Colonic mucosa (tissue), 4 donors: Measurements from ENCODE around the gene TRIM68. TPM values are rescaled to one million over a fixed set of nuclear protein-coding genes. Genes with fewer than 3 reads are reported as not detected.

ENCODE experiments used
- DNase-seq: peaks from one replicate; pipeline ENCODE4 v3.0.0-alpha.2; 2020
- H3K27ac ChIP-seq: fragments of 200-600 bp; one replicate; pipeline ENCODE4 v1.8.0; 2021
- H3K27me3 ChIP-seq: fragments of 200-600 bp; one replicate; pipeline ENCODE4 v1.8.0; 2021
- H3K36me3 ChIP-seq: fragments of 200-600 bp; one replicate; pipeline ENCODE4 v1.8.0; 2021
- H3K4me1 ChIP-seq: fragments of 200-600 bp; one replicate; pipeline ENCODE4 v1.8.0; 2021; ENCODE audit warnings: mild to moderate bottlenecking
- H3K4me3 ChIP-seq: fragments of 200-600 bp; one replicate; pipeline ENCODE4 v1.8.0; 2021
- H3K9ac ChIP-seq, 2 donors: one replicate each; pipeline ENCODE4 v1.7.0; 2013; ENCODE audit warnings: control low read depth in 2 of 2, low read depth in 2 of 2, low read length in 2 of 2
- H3K9me3 ChIP-seq: fragments of 200-600 bp; one replicate; pipeline ENCODE4 v1.8.0; 2021
- CTCF ChIP-seq: fragments of 200-600 bp; IDR thresholded peaks from one replicate; pipeline ENCODE4 v1.8.0; 2022; ENCODE audit warnings: antibody characterized with exemption, mild to moderate bottlenecking
- intact Hi-C: fragments of 100-400 bp; cut with DNase I; formaldehyde crosslinking; loops from one replicate; pipeline ENCODE4 v1.14.1; 2022
- total RNA-seq, 2 donors: library from RNA; stranded (reverse); fragmentation: NEBNext Ultra II Directional in 1 of 2; extraction: Animal tissue kit (Norgen Biotek cat#: 25700) in 1 of 2; gene quantifications; one replicate each; pipeline ENCODE4 v1.2.1, GENCODE V29; 2021
- donor health status: healthy.
- donor health status: DM: no; HTN: no; CAD: no.
- donor health status: DM: no; HTN: no; CAD: no.

Gene TRIM68
- 10 to 100 TPM; 13.9 to 20.0 TPM for total RNA-seq

DNA sequence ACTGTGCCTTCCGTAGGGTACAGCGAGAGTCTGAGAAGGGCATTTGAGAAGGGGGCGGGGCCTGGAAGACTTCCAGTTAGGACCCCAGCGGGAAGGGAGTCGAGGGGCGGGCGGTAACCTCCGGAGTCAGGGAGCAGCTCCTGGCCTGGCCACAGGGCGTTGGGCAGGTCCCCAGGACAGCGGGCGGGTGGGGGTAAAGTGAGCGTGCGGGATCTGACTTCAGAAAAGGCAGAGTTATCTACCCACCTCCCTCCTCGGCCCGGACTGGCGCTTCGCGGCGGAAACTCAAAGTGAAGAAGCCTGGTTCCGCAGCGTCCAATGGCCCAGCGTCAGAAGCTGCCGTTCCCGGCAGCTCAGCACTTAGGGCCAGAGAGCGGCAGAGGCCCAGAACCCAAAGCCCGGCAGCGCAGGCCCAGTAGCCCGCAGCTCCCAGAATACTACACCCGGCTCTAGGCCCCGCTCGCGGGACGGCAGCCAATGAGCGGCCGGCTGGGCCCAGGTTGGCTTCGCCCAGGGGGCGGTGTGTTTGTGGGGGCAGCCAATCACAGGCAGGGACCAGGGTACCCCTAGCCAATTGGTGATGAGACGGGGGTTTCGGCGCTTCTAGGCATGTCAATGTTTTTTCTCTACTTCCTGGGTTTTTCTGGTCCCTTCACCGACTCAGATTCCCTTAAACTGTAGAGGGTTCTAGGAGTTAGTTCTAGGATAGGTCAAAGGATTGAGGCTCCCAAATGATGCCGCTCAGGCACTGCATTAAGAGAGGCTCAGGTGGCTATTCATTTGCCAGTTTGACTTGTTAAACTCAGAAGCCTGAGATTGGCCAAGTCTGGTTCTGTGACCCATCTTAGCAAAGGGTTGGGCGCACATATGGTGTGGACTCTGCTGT lies at the start of gene TRIM68:
TSS of gene TRIM68 (minus strand) at position 451 of the 886 bp plus-strand sequence. CDS start 2,727 bp downstream, outside the sequence.
- H3K4me3 ChIP-seq: peak within 1 kb of the TSS; percentile 57
- H3K4me1 ChIP-seq: no peaks in the 10 kb centered on the region
- DNase-seq: peak; percentile 97
- no peaks in the 10 kb centered on the region for H3K27me3 ChIP-seq
- no peak for TF ChIP-seq CTCF
- H3K36me3 ChIP-seq: no peaks in the 10 kb centered on the region
- peak within 1 kb of the TSS; percentile 84 for H3K27ac ChIP-seq
- peak within 1 kb of the TSS; percentile 66 to 86 for H3K9ac ChIP-seq
- no peaks in the 10 kb centered on the region for H3K9me3 ChIP-seq
- intact Hi-C loops: no loop called here

- H3K27ac ChIP-seq: no peak overlapping the region
- no peaks in the 10 kb centered on the region for H3K4me1 ChIP-seq
- TF ChIP-seq CTCF: no peak
- no peak overlapping the region for H3K4me3 ChIP-seq
- no peak overlapping the region for H3K9ac ChIP-seq
- DNase-seq: no peak
- intact Hi-C loops: no loop called here
- no peaks in the 10 kb centered on the region for H3K36me3 ChIP-seq
- H3K9me3 ChIP-seq: no peaks in the 10 kb centered on the region
- H3K27me3 ChIP-seq: no peaks in the 10 kb centered on the region
Measured at GRCh38 chr11:4654635-4655369, 46.8 kb upstream of the TRIM68 start.

GRCh38 chr11:4647766-4648165 lies 39.7 kb upstream of the TRIM68 start:
- Histone ChIP-seq H3K36me3 (no peaks in the 10 kb centered on the region), H3K27ac (no peak overlapping the region), H3K4me3 (no peak overlapping the region), H3K4me1 (no peaks in the 10 kb centered on the region), H3K27me3 (no peaks in the 10 kb centered on the region), H3K9ac (no peak overlapping the region), H3K9me3 (no peaks in the 10 kb centered on the region)
- intact Hi-C loops: no loop called here
- DNase-seq: no peak
- TF ChIP-seq CTCF: no peak

DNA sequence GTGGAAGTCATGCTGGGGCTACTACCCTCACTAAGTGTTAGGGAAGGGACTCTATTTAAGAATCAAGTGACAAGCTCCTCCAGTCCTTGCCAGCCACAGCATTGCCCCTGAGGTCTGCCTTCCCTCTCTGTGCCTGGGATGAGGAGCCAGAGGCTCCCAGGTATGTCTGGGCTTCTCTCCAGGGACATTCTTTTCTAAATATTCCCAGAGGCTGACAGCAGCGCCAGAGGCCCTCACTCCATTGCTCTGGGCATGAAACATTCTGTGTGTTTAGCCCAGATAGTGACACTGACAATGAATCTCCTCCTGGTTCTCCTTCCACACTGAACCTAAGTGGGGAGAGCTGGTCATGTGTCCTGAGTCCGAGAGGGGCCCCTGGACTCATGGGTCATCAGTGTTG lies 37.9 kb upstream of the TRIM68 start:
- Histone ChIP-seq H3K9me3 (no peaks in the 10 kb centered on the region), H3K9ac (no peak overlapping the region), H3K4me1 (no peaks in the 10 kb centered on the region), H3K4me3 (no peak overlapping the region), H3K27me3 (no peaks in the 10 kb centered on the region), H3K36me3 (no peaks in the 10 kb centered on the region), H3K27ac (no peak overlapping the region)
- intact Hi-C loops: no loop called here
- TF ChIP-seq CTCF: no peak
- no peak for DNase-seq

DNA sequence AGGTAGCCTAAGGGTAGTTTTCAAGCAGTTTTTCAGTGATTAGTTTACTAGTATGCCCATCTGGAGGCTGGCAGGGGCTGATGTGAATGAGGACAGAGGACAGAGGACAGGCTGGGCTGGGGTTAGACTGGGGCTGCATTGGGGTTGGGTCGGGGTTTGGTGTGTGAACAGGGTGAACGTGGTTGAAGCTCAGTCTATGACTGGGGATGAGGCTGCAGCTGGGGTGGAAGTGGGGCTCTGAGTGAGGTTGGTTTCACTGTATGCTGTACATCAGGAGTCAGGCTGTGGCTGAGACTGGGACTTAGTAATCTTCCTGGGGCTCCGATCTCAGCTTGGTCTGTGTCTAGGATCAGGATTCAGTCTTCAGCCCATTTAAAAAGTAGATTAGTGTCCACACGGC lies 36.2 kb upstream of the TRIM68 start:
- H3K9ac ChIP-seq: no peak overlapping the region
- no peak overlapping the region for H3K4me3 ChIP-seq

More for the DNA sequence above, 36.2 kb upstream of the TRIM68 start:
- TF ChIP-seq CTCF: no peak
- Histone ChIP-seq H3K4me1 (no peaks in the 10 kb centered on the region), H3K27ac (no peak overlapping the region), H3K9me3 (no peaks in the 10 kb centered on the region), H3K27me3 (no peaks in the 10 kb centered on the region), H3K36me3 (no peaks in the 10 kb centered on the region)
- intact Hi-C loops: no loop called here
- DNase-seq: no peak
